Measurements from ENCODE around the gene GNPAT.

GNPAT gene

GRCh38 chr1:231322880-231323530 lies 82.0 kb downstream of the GNPAT start:
- no peak for DNase-seq

- no peak for DNase-seq
Measured at GRCh38 chr1:231324660-231325059, 83.6 kb downstream of the GNPAT start.

- DNase-seq: no peak
Measured at GRCh38 chr1:231326248-231326647, 85.2 kb downstream of the GNPAT start.

Measured in hematopoietic multipotent progenitor cell treated with erythropoietin and hydrocortisone succinate and interleukin-3 and kit ligand, for 8 days (in vitro differentiated cells).